Mesendoderm (in vitro differentiated cells): ENCODE measurements around the gene EVX1. TPM values are rescaled to one million over a fixed set of nuclear protein-coding genes. Genes with fewer than 3 reads are reported as not detected.

ENCODE experiments used
- DNase-seq: peaks from one replicate; pipeline ENCODE4 v3.0.0; 2013
- H2AK5ac ChIP-seq: 2 replicates; pipeline ENCODE4 v1.6.1; 2013; ENCODE audit warnings: low read length, inconsistent platforms
- H2BK120ac ChIP-seq: 2 replicates; pipeline ENCODE4 v1.6.1; 2013; ENCODE audit warnings: low read depth, mild to moderate bottlenecking, low read length, moderate library complexity, mixed read lengths
- H2BK15ac ChIP-seq: replicated peaks from 2 replicates; pipeline ENCODE4 v1.6.1; 2013; ENCODE audit warnings: low read depth, mild to moderate bottlenecking, moderate library complexity
- H2BK5ac ChIP-seq: 2 replicates; pipeline ENCODE4 v1.6.1; 2013; ENCODE audit warnings: low read length, inconsistent platforms
- H3K18ac ChIP-seq: 2 replicates; pipeline ENCODE4 v1.6.1; 2013; ENCODE audit warnings: mild to moderate bottlenecking, low read length, mixed read lengths
- H3K23ac ChIP-seq: one replicate; pipeline ENCODE4 v1.6.1; 2013; ENCODE audit warnings: low read length
- H3K27ac ChIP-seq: 2 replicates; pipeline ENCODE4 v1.5.1; 2013; ENCODE audit warnings: low read depth, mild to moderate bottlenecking, inconsistent platforms, low read length, moderate library complexity
- H3K27me3 ChIP-seq: 2 replicates; pipeline ENCODE4 v1.6.1; 2013; ENCODE audit warnings: low read length, control low read depth, mild to moderate bottlenecking, inconsistent platforms; ENCODE audit not compliant: insufficient read depth, poor library complexity
- H3K36me3 ChIP-seq: 2 replicates; pipeline ENCODE4 v1.6.1; 2013; ENCODE audit warnings: low read length, inconsistent platforms; ENCODE audit not compliant: control insufficient read depth, insufficient read depth
- H3K4ac ChIP-seq: one replicate; pipeline ENCODE4 v1.6.1; 2013; ENCODE audit warnings: low read depth, mild to moderate bottlenecking, low read length, moderate library complexity
- H3K4me1 ChIP-seq: 2 replicates; pipeline ENCODE4 v1.6.1; 2013; ENCODE audit warnings: low read depth, low read length, inconsistent platforms; ENCODE audit not compliant: control insufficient read depth
- H3K4me2 ChIP-seq: 2 replicates; pipeline ENCODE4 v1.6.1; 2013; ENCODE audit warnings: low read length
- H3K4me3 ChIP-seq: 2 replicates; pipeline ENCODE4 v1.5.1; 2013; ENCODE audit warnings: mild to moderate bottlenecking, low read length
- H3K56ac ChIP-seq: one replicate; pipeline ENCODE4 v1.6.1; 2013; ENCODE audit warnings: low read length
- H3K79me1 ChIP-seq: 2 replicates; pipeline ENCODE4 v1.6.1; 2013; ENCODE audit warnings: low read length, inconsistent platforms
- H3K79me2 ChIP-seq: 2 replicates; pipeline ENCODE4 v1.6.1; 2013; ENCODE audit warnings: mild to moderate bottlenecking, low read length; ENCODE audit not compliant: control insufficient read depth, insufficient read depth
- H3K9ac ChIP-seq: 2 replicates; pipeline ENCODE4 v1.6.1; 2013; ENCODE audit warnings: low read length, inconsistent platforms
- H4K5ac ChIP-seq: one replicate; pipeline ENCODE4 v1.6.1; 2013; ENCODE audit warnings: low read length
- H4K8ac ChIP-seq: one replicate; pipeline ENCODE4 v1.6.1; 2013; ENCODE audit warnings: low read depth, mild to moderate bottlenecking, control low read depth, low read length, moderate library complexity
- WGBS: extraction: QIAGEN DNeasy Blood & Tissue Kit; methylation state at CpG from one replicate; pipeline ENCODE4 v1.1.7; 2013; ENCODE audit warnings: low lambda C conversion rate, missing lambda C conversion rate; ENCODE audit not compliant: insufficient coverage; ENCODE audit errors: extremely low coverage; 5-methylcytosine and 5-hydroxymethylcytosine counted together
- polyA plus RNA-seq, 2 experiments: library from polyadenylated mRNA; stranded (reverse); fragments of 200-250 nt; gene quantifications; one replicate each; pipeline ENCODE4 v1.2.3, GENCODE V29; 2013

Gene EVX1
- polyA plus RNA-seq (2013, experiment 1 of 2) = 32.8 TPM
- polyA plus RNA-seq (2013, experiment 2 of 2) = 29.6 TPM

- Histone ChIP-seq H4K5ac (no peak within 1 kb of the TSS), H3K56ac (peak within 1 kb of the TSS; percentile 92), H3K23ac (peak within 1 kb of the TSS; percentile 90), H3K79me2 (peaks cover 59% of the 10 kb centered on the region), H3K9ac (peak within 1 kb of the TSS; percentile 95), H2AK5ac (no peak within 1 kb of the TSS), H3K27ac (peak within 1 kb of the TSS; percentile 82), H3K4ac (peak within 1 kb of the TSS; percentile 89), H3K4me2 (peak within 1 kb of the TSS; percentile 88), H2BK15ac (peak within 1 kb of the TSS; percentile 60), H2BK5ac (peak within 1 kb of the TSS; percentile 96), H4K8ac (no peak within 1 kb of the TSS), H3K4me1 (peaks cover 15% of the 10 kb centered on the region), H3K79me1 (peaks cover 9% of the 10 kb centered on the region), H3K27me3 (no peaks in the 10 kb centered on the region), H3K18ac (peak within 1 kb of the TSS; percentile 69), H3K4me3 (peak within 1 kb of the TSS; percentile 54), H2BK120ac (peak within 1 kb of the TSS; percentile 33), H3K36me3 (no peaks in the 10 kb centered on the region)
- no CpG with 5 or more reads among the region's 62 CpGs for WGBS
- DNase-seq = peak; percentile 89
Measured at GRCh38 chr7:27242555-27243339, at the start of gene EVX1. TSS of gene EVX1 (plus strand) at chr7:27242802. CDS start at chr7:27243031, 229 bp downstream.

GRCh38 chr7:27193335-27194001, 49.1 kb upstream of the EVX1 start:
- H3K36me3 ChIP-seq = no peaks in the 10 kb centered on the region
- H3K4me3 ChIP-seq = no peak overlapping the region
- WGBS = no CpG with 5 or more reads among the region's 29 CpGs
- H3K4me1 ChIP-seq = no peaks in the 10 kb centered on the region
- H3K79me1 ChIP-seq = no peaks in the 10 kb centered on the region
- no peak overlapping the region for H3K4me2 ChIP-seq
- no peak overlapping the region for H3K18ac ChIP-seq
- H4K8ac ChIP-seq = no peak overlapping the region
- peaks cover 68% of the 10 kb centered on the region for H3K27me3 ChIP-seq
- H3K79me2 ChIP-seq = no peaks in the 10 kb centered on the region
- no peak overlapping the region for H3K27ac ChIP-seq
- no peak overlapping the region for H4K5ac ChIP-seq
- H3K4ac ChIP-seq = no peak overlapping the region
- H2BK120ac ChIP-seq = no peak overlapping the region
- DNase-seq = no peak
- H3K9ac ChIP-seq = no peak overlapping the region
- H3K23ac ChIP-seq = no peak overlapping the region
- H2AK5ac ChIP-seq = no peak overlapping the region
- no peak overlapping the region for H2BK15ac ChIP-seq
- no peak overlapping the region for H2BK5ac ChIP-seq
- H3K56ac ChIP-seq = no peak overlapping the region

- Histone ChIP-seq H2AK5ac (no peak overlapping the region), H3K79me2 (no peaks in the 10 kb centered on the region), H3K4me3 (no peak overlapping the region), H3K27ac (no peak overlapping the region), H3K27me3 (peaks cover 69% of the 10 kb centered on the region), H3K36me3 (no peaks in the 10 kb centered on the region), H2BK5ac (no peak overlapping the region), H2BK15ac (no peak overlapping the region), H3K56ac (no peak overlapping the region), H3K23ac (no peak overlapping the region), H3K18ac (no peak overlapping the region), H2BK120ac (no peak overlapping the region), H3K4me2 (no peak overlapping the region), H4K8ac (no peak overlapping the region), H3K4me1 (no peaks in the 10 kb centered on the region), H4K5ac (no peak overlapping the region), H3K79me1 (no peaks in the 10 kb centered on the region), H3K4ac (no peak overlapping the region), H3K9ac (no peak overlapping the region)
- no CpG with 5 or more reads among the region's 2 CpGs for WGBS
- no peak for DNase-seq
Measured at GRCh38 chr7:27194002-27194352, 48.6 kb upstream of the EVX1 start.

GRCh38 chr7:27194686-27195379, 47.8 kb upstream of the EVX1 start:
- Histone ChIP-seq H2BK120ac (no peak overlapping the region), H3K4me3 (no peak overlapping the region), H3K27me3 (peaks cover 63% of the 10 kb centered on the region), H2BK5ac (no peak overlapping the region), H3K4ac (no peak overlapping the region), H3K79me2 (no peaks in the 10 kb centered on the region), H2AK5ac (no peak overlapping the region), H3K56ac (no peak overlapping the region), H3K27ac (no peak overlapping the region), H3K36me3 (no peaks in the 10 kb centered on the region), H4K5ac (no peak overlapping the region), H3K18ac (no peak overlapping the region), H3K23ac (no peak overlapping the region), H3K4me2 (no peak overlapping the region), H3K9ac (no peak overlapping the region), H4K8ac (no peak overlapping the region), H3K79me1 (no peaks in the 10 kb centered on the region), H2BK15ac (no peak overlapping the region), H3K4me1 (no peaks in the 10 kb centered on the region)
- DNase-seq = no peak
- 100% methylated on average over 1 of the region's 9 CpGs for WGBS

- WGBS = no CpG with 5 or more reads among the region's 6 CpGs
- no peak overlapping the region for H3K4ac ChIP-seq
- no peak overlapping the region for H2BK120ac ChIP-seq
- H3K27ac ChIP-seq = no peak overlapping the region
- peaks cover 3% of the 10 kb centered on the region for H3K4me1 ChIP-seq
- H3K4me3 ChIP-seq = no peak overlapping the region
- peak; percentile 83 for DNase-seq
- no peak overlapping the region for H3K4me2 ChIP-seq
- no peaks in the 10 kb centered on the region for H3K36me3 ChIP-seq
- no peak overlapping the region for H4K8ac ChIP-seq
- no peak overlapping the region for H3K18ac ChIP-seq
- peaks cover 60% of the 10 kb centered on the region for H3K27me3 ChIP-seq
- no peak overlapping the region for H4K5ac ChIP-seq
- H2BK15ac ChIP-seq = no peak overlapping the region
- H3K56ac ChIP-seq = no peak overlapping the region
- H3K79me1 ChIP-seq = no peaks in the 10 kb centered on the region
- H3K23ac ChIP-seq = no peak overlapping the region
- no peak overlapping the region for H2AK5ac ChIP-seq
- H2BK5ac ChIP-seq = no peak overlapping the region
- no peak overlapping the region for H3K9ac ChIP-seq
- no peaks in the 10 kb centered on the region for H3K79me2 ChIP-seq
Measured at GRCh38 chr7:27196287-27196767, 46.3 kb upstream of the EVX1 start.
